WTC11 (cell line): ENCODE data around the gene DROSHA.

Source experiments
- CREB1 ChIP-seq: sonication (generic); formaldehyde crosslinking; IDR thresholded peaks from 2 replicates; pipeline ENCODE4 v1.8.0; 2023; ENCODE audit warnings: mild to moderate bottlenecking, missing genetic modification reagents
- ELF4 ChIP-seq: sonication (generic); formaldehyde crosslinking; IDR thresholded peaks from 2 replicates; pipeline ENCODE4 v1.8.1; 2022; ENCODE audit warnings: low read depth, mild to moderate bottlenecking, moderate library complexity, missing genetic modification reagents
- MXD4 ChIP-seq: fragments of 250-450 bp; sonication (Bioruptor Pico); IDR thresholded peaks from 2 replicates; pipeline ENCODE4 v1.8.0; 2021; ENCODE audit warnings: mild to moderate bottlenecking, moderate library complexity, borderline replicate concordance
- NR2C2 ChIP-seq: sonication (generic); formaldehyde crosslinking; IDR thresholded peaks from 2 replicates; pipeline ENCODE4 v1.8.0; 2022; ENCODE audit warnings: mild to moderate bottlenecking, missing genetic modification reagents
- TEAD4 ChIP-seq: sonication (generic); formaldehyde crosslinking; IDR thresholded peaks from 2 replicates; pipeline ENCODE4 v1.8.0; 2022; ENCODE audit warnings: mild to moderate bottlenecking, missing genetic modification reagents
- USF1 ChIP-seq: sonication (generic); formaldehyde crosslinking; IDR thresholded peaks from 2 replicates; pipeline ENCODE4 v1.8.0; 2022; ENCODE audit warnings: mild to moderate bottlenecking, missing genetic modification reagents
- TF ChIP-seq, protein P1 (sequence below): fragments of 200-600 bp; IDR thresholded peaks from 2 replicates; pipeline ENCODE4 v1.8.0; 2022; ENCODE audit warnings: antibody characterized with exemption
- TF ChIP-seq, protein P2 (sequence below): sonication (generic); formaldehyde crosslinking; IDR thresholded peaks from 2 replicates; pipeline ENCODE4 v1.8.1; 2023; ENCODE audit warnings: mild to moderate bottlenecking, missing genetic modification reagents
- TF ChIP-seq, protein P3 (sequence below): sonication (generic); formaldehyde crosslinking; IDR thresholded peaks from 2 replicates; pipeline ENCODE4 v1.8.0; 2022; ENCODE audit warnings: mild to moderate bottlenecking, missing genetic modification reagents
- TF ChIP-seq, protein P4 (sequence below): sonication (generic); formaldehyde crosslinking; conservative IDR thresholded peaks from 2 replicates; pipeline ENCODE4 v1.8.1; 2022; ENCODE audit warnings: mild to moderate bottlenecking, missing genetic modification reagents

DNA sequence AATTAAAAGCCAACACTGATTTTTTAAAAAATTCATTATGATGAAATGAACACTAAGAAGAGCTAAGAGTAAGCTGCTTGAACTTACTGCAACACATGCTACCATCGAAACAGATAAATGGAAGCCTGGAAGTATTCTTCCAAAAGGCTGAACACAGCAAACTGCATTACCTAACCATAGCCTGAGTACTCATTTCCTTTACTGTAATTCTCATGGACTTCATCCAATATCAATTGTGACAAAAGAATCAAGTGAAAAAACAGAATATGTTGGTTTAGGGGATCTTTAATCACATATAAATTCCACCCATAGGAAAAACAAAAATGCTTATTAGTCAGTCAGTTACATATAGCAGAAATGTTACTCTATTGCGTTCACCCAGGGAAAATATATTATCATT is 68.5 kb downstream of the DROSHA start:
- TF ChIP-seq NR2C2 (CRISPR knock-in tag) (no peak), ELF4 (CRISPR knock-in tag) (no peak), TEAD4 (CRISPR knock-in tag) (no peak), CREB1 (CRISPR knock-in tag) (no peak), USF1 (no peak), MXD4 (CRISPR knock-in tag) (no peak)
- TF ChIP-seq, protein P1, sequence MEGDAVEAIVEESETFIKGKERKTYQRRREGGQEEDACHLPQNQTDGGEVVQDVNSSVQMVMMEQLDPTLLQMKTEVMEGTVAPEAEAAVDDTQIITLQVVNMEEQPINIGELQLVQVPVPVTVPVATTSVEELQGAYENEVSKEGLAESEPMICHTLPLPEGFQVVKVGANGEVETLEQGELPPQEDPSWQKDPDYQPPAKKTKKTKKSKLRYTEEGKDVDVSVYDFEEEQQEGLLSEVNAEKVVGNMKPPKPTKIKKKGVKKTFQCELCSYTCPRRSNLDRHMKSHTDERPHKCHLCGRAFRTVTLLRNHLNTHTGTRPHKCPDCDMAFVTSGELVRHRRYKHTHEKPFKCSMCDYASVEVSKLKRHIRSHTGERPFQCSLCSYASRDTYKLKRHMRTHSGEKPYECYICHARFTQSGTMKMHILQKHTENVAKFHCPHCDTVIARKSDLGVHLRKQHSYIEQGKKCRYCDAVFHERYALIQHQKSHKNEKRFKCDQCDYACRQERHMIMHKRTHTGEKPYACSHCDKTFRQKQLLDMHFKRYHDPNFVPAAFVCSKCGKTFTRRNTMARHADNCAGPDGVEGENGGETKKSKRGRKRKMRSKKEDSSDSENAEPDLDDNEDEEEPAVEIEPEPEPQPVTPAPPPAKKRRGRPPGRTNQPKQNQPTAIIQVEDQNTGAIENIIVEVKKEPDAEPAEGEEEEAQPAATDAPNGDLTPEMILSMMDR: no peak
- TF ChIP-seq, protein P2, sequence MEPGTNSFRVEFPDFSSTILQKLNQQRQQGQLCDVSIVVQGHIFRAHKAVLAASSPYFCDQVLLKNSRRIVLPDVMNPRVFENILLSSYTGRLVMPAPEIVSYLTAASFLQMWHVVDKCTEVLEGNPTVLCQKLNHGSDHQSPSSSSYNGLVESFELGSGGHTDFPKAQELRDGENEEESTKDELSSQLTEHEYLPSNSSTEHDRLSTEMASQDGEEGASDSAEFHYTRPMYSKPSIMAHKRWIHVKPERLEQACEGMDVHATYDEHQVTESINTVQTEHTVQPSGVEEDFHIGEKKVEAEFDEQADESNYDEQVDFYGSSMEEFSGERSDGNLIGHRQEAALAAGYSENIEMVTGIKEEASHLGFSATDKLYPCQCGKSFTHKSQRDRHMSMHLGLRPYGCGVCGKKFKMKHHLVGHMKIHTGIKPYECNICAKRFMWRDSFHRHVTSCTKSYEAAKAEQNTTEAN: no peak
- TF ChIP-seq, protein P3, sequence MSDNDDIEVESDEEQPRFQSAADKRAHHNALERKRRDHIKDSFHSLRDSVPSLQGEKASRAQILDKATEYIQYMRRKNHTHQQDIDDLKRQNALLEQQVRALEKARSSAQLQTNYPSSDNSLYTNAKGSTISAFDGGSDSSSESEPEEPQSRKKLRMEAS (CRISPR knock-in tag): no peak
- TF ChIP-seq, protein P4, sequence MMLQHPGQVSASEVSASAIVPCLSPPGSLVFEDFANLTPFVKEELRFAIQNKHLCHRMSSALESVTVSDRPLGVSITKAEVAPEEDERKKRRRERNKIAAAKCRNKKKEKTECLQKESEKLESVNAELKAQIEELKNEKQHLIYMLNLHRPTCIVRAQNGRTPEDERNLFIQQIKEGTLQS: no peak
